ENCODE results near the gene GRB14. TPM values are rescaled to one million over a fixed set of nuclear protein-coding genes. Genes with fewer than 3 reads are reported as not detected.
A peak's percentile ranks its signal among the peaks of the same experiment; 100 is the strongest.
"Not testable (repeated sequence)": the region's sequence is repeated elsewhere in the genome, so short reads cannot be mapped to it uniquely, and the experiment has no call there.

Gene GRB14
- total RNA-seq, 2 donors from 2014 or later = not detected

DNA sequence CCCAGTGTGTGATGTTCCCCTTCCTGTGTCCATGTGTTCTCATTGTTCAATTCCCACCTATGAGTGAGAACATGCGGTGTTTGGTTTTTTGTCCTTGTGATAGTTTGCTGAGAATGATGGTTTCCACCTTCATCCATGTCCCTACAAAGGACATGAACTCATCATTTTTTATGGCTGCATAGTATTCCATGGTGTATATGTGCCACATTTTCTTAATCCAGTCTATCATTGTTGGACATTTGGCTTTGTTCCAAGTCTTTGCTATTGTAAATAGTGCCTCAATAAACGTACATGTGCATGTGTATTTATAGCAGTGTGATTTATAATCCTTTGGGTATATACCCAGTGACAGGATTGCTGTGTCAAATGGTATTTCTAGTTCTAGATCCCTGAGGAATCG, 7.0 kb upstream of the GRB14 start:
- not testable (repeated sequence) for H3K4me1 Mint-ChIP-seq; H3K27ac Mint-ChIP-seq; H3K4me3 Mint-ChIP-seq; H3K36me3 Mint-ChIP-seq (ENCODE audit: low read depth); H3K9me3 Mint-ChIP-seq; ATAC-seq (replicated peaks); H3K27me3 Mint-ChIP-seq

DNA sequence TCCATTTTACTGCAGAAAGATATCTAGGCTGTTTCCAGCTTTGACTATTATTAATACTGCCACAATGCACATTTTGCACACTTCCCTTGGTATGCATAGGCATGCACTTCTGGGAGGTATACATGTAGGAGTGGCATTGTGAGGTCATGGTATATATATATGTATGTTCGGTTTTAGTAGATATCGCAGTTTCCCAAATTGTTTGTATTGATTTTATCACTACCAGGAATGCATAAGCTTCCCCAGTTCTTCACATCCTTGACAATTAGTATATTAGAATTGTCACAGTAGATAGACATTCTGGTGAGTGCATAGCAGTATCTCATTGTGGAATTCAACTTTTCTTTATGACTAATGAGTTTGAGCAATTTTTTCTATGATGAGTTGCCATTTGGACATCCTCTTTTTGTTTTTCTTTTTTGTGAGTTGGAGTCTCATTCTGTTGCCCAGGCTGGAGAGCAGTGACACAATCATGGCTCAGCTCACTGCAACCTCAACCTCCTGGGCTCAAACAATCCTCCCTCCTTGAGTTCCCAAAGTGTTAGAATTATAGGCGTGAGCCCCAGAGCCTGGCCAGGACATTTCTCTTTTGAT, 4.2 kb upstream of the GRB14 start:
- no peak for ATAC-seq (replicated peaks)
- H3K27me3 Mint-ChIP-seq = peaks cover 9% of the 10 kb centered on the region
- H3K27ac Mint-ChIP-seq = no peak overlapping the region
- no peaks in the 10 kb centered on the region for H3K4me1 Mint-ChIP-seq
- no peak overlapping the region for H3K4me3 Mint-ChIP-seq
- no peaks in the 10 kb centered on the region for H3K36me3 Mint-ChIP-seq (ENCODE audit: low read depth)
- H3K9me3 Mint-ChIP-seq = peaks cover 3% of the 10 kb centered on the region

DNA sequence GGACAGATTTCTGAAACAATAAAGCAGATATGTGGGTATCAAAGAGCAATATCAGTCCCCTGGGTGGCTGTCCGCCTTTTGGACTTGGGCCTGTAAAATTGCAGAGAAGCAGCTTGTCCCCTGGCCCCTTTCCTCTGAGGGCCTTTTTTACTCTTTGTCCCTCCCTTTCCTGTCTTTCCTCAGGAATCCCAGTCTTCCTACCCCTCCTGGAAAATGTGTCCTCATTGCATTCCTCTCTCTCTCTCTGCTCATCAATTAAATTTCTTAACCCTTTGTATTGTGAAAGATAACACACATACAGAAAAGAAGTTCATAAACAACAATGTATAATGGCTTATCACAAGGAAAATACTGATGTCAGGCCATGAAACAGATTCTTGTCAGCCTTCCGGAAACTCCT, 3.0 kb upstream of the GRB14 start:
- Mint-ChIP-seq H3K27me3 (peaks cover 18% of the 10 kb centered on the region), H3K4me1 (no peaks in the 10 kb centered on the region), H3K27ac (no peak overlapping the region), H3K4me3 (no peak overlapping the region), H3K36me3 (ENCODE audit: low read depth) (no peaks in the 10 kb centered on the region), H3K9me3 (no peaks in the 10 kb centered on the region)
- no peak for ATAC-seq (replicated peaks)

DNA sequence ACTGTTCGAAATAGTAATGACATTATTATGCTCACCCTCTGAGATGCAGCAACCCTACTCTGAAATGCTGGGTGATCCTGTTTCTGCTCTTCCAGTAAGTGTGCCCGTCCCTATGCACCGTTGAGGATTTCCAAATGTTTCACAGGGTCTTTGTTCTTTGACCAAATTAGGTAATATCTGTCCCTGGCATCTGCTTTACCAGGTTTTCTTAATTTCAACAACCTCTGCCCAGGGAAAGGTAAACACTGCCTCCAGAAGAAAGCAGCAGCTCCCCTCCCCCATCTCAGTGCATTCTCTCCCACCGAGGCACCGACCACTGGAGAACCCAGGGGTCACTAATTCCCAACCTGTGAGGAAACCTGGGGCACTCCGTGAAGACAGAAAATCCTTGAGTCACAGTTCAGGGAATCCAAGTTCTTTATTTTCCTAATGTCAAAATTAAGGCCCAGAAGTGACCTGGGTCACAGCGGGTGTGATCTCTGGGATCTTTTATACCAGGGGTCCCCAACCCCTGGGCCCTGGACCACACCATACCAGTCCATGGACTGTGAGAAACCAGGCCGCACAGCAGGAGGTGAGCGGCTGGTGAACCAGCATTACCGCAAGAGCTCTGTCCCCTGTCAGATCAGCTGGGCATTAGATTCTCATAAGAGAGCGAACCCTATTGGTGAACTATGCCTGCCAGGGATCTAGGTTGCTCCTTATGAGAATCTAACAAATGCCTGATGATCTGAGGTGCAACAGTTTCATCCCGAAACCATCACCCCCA, 1.2 kb upstream of the GRB14 start:
- ATAC-seq (replicated peaks) = no peak
- Mint-ChIP-seq H3K9me3 (no peaks in the 10 kb centered on the region), H3K27me3 (peaks cover 27% of the 10 kb centered on the region), H3K4me1 (no peaks in the 10 kb centered on the region), H3K4me3 (peak overlapping the region; percentile 39), H3K27ac (no peak overlapping the region), H3K36me3 (ENCODE audit: low read depth) (no peaks in the 10 kb centered on the region)

DNA sequence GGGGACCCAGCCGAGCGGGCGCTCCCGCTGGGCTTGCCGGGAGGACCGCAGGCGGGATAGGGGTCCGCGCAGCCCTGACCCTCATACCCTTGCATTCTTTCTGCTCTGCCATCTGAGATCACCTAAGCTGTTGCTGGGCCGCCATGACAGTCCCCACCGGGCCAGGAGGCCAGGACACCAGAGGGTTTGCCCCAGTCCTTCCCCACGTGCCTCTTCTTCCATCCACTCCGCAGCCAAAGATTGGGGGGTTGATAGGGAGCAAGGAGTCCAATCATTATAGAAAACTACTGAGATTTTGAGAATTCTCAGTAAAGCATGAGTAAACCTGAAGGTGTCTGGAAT, 453 bp upstream of the GRB14 start:
- Mint-ChIP-seq H3K36me3 (ENCODE audit: low read depth) (no peaks in the 10 kb centered on the region), H3K27me3 (peaks cover 27% of the 10 kb centered on the region), H3K9me3 (no peaks in the 10 kb centered on the region), H3K27ac (no peak overlapping the region), H3K4me1 (no peaks in the 10 kb centered on the region), H3K4me3 (peak overlapping the region; percentile 39)
- no peak for ATAC-seq (replicated peaks)

DNA sequence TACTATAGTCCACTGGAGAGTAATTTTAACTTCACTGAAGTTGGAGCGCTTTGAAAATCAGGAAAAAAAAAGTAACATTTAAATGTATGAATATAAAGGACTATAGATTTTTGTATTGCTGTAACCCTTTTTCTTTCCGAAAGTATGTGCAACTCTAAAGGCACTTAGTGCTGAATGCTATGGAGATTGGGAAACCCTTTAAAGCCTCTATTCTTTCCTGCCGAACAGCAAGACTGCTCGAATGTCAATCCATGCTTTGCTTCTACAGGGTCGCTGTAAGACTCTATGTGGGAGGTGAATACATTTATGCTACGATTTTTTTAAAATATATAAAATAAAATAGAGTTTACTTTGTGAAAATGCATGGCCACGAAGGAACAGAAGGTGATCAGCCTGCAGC, 825 bp downstream of the GRB14 start:
- no peak for ATAC-seq (replicated peaks)
- Mint-ChIP-seq H3K27ac (no peak overlapping the region), H3K27me3 (peaks cover 27% of the 10 kb centered on the region), H3K4me3 (no peak overlapping the region), H3K4me1 (no peaks in the 10 kb centered on the region), H3K36me3 (ENCODE audit: low read depth) (no peaks in the 10 kb centered on the region), H3K9me3 (no peaks in the 10 kb centered on the region)

DNA sequence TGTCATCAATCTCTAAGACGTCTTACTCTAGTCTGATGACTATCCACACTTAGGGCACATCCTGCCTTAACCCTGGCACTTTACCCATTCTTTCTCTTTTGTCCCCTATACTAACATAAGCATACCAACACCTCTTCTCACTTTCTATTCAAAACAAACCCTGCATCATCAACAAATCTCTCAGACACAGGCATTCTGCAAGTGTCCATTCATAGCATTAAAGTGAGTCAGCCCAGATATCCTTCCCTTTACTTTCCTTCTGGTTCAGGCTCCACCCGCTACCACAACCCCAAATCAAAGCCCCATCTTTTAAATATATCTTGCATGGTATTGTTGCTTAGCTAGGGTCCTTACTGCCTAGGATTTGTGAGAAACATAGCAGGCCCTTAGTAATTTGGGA, 3.8 kb downstream of the GRB14 start:
- H3K4me1 Mint-ChIP-seq = no peaks in the 10 kb centered on the region

DNA sequence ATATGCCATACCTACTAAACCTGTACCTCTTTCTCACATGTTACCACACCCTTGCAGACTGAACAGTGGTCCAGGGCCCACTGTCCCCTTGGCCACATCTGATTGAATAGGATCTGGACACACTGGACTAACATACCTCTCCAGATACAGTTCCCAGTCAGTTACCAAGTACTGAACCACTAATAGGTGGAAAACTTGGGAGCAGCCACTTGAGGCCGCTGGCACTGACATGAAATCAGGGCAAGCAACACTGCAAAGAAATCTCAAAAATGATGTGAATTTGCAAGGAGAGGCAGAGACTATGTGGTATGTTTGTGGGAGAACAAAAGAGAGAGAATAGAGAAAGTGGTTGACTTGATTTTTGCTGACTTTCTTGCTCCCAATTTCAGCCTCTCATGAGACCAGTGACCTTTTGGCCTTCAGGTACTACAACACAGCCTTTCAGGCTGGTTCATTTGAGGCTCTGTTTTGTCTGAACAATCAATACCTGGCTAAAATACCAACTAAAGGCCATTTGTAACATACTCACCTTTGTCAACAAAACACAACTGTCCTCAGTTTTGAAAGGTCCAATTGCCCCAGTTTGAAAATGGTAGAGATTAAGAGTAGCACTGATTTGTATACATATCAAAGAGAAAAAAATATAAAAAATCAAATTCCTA, 7.8 kb downstream of the GRB14 start:
- Mint-ChIP-seq H3K9me3 (no peaks in the 10 kb centered on the region), H3K4me3 (no peak overlapping the region), H3K27me3 (peaks cover 3% of the 10 kb centered on the region), H3K36me3 (ENCODE audit: low read depth) (no peaks in the 10 kb centered on the region), H3K4me1 (no peaks in the 10 kb centered on the region), H3K27ac (no peak overlapping the region)
- no peak for ATAC-seq (replicated peaks)

More for the DNA sequence above, 3.8 kb downstream of the GRB14 start:
- Mint-ChIP-seq H3K36me3 (ENCODE audit: low read depth) (no peaks in the 10 kb centered on the region), H3K9me3 (no peaks in the 10 kb centered on the region), H3K27me3 (peaks cover 27% of the 10 kb centered on the region), H3K4me3 (no peak overlapping the region), H3K27ac (no peak overlapping the region)
- ATAC-seq (replicated peaks) = no peak

DNA sequence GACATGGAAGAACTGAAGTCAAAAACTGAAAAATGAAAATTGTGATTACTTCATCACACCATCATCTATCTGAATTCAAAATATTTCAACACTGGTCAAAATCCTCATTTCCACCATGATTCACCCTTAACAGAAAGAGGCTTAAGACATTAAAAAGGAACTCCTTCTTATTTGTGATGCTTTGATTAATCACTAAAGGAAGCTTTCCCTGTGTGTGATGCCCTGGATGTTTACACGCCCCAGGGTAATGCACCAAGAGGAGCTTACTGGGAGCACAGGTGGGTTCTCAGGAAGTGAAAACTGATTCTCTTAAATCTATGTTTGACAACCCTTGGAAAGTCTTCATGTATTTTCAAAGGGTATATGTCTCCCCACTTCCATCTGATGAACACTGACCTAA, 11.5 kb downstream of the GRB14 start:
- Mint-ChIP-seq H3K27ac (no peak overlapping the region), H3K36me3 (ENCODE audit: low read depth) (no peaks in the 10 kb centered on the region), H3K4me3 (no peak overlapping the region), H3K9me3 (no peaks in the 10 kb centered on the region), H3K27me3 (no peaks in the 10 kb centered on the region), H3K4me1 (no peaks in the 10 kb centered on the region)
- ATAC-seq (replicated peaks) = no peak

DNA sequence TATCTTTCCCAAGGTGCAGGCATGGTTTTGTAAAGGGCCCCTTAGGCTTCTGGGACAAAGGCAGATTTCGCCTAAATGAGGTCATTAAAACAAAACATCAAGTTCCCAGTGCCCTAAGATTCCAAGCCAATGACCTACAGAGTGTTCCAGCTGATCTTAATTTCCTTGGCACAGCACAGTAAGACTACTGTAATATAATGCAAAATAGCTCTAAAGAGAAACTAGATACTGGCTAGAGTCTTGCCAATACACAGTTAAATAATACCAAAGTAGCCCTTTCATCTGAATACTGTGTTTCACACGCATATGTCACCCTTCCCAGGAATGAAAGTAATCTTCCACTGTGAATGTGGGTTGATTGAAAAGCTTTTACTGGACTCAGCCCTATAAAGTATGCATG, 14.7 kb downstream of the GRB14 start:
- Mint-ChIP-seq H3K9me3 (no peaks in the 10 kb centered on the region), H3K4me1 (no peaks in the 10 kb centered on the region), H3K4me3 (no peak overlapping the region), H3K27ac (no peak overlapping the region), H3K36me3 (ENCODE audit: low read depth) (no peaks in the 10 kb centered on the region), H3K27me3 (peaks cover 6% of the 10 kb centered on the region)
- no peak for ATAC-seq (replicated peaks)

DNA sequence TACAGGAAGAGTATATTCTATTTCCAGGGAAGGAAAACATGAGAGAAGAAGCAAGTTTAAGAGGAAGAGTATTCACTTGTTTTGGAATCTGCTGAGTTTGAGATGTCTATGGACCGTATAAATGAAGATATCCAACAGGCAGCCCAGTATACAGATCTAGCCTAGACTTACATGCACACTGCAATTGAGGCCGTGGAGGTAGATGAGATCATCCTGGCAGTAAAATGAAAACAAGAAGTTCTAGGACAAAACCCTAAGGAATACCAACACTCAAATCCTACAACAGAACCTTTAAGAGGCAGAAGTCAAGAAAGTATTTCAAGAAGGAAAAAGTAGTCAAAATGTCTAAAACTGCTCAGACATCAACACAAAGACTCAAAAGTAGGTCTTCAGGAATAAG, 16.0 kb downstream of the GRB14 start:
- Mint-ChIP-seq H3K4me3 (no peak overlapping the region), H3K9me3 (no peaks in the 10 kb centered on the region), H3K27ac (no peak overlapping the region), H3K4me1 (no peaks in the 10 kb centered on the region), H3K27me3 (peaks cover 6% of the 10 kb centered on the region), H3K36me3 (ENCODE audit: low read depth) (no peaks in the 10 kb centered on the region)
- ATAC-seq (replicated peaks) = no peak

DNA sequence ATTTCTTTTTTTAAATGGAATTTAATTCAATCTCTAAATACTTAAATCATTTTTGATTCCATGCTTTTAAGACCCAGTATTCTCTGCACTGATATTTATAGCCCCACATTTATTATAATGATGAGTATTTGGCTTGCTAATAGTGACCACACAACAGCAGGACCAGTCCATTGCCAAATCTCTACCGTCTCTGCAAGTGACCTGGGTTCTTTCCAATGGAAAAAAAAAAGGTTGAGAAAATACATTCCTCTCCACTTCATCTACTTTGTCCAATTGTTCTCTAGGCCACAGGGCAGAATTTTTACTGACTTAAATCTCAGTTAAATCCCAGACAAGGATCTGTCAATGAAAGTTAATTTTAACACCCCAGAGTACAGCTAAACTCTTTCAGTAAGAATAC, 20.5 kb downstream of the GRB14 start:
- H3K27me3 Mint-ChIP-seq = peaks cover 6% of the 10 kb centered on the region
- no peaks in the 10 kb centered on the region for H3K36me3 Mint-ChIP-seq (ENCODE audit: low read depth)
- no peaks in the 10 kb centered on the region for H3K4me1 Mint-ChIP-seq

DNA sequence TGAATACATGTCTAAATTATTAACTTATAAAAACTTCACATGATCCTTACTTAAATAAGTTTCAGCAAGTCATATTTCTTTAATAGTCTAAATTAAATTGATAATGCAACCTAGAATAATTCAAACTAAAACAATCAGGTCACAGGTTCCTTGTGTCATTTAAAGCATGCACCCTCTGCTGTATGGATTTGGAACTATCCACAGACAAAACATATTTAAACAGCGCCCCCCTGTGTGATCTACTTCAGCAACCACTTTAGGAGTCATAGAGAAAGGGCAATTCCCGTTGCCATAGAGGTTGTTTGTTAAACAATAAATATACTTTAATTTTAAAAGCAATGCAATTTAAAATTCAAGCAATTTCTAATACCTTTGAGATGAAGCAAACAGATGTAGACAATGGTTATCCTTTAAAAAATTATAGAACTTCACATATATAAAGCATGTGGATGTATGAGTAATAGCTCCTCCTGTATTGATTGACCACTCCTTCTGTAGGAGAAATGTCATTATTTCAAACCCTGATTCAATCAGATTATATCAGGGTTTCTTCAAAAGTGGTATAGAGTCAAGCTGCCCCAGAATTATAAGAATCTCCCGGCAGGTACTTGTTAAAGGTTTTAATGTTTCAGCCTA, 21.2 kb downstream of the GRB14 start:
- no peak overlapping the region for H3K4me3 Mint-ChIP-seq
- peaks cover 3% of the 10 kb centered on the region for H3K9me3 Mint-ChIP-seq
- ATAC-seq (replicated peaks) = peak; percentile 32
- no peak overlapping the region for H3K27ac Mint-ChIP-seq
- peaks cover 6% of the 10 kb centered on the region for H3K27me3 Mint-ChIP-seq
- no peaks in the 10 kb centered on the region for H3K36me3 Mint-ChIP-seq (ENCODE audit: low read depth)
- no peaks in the 10 kb centered on the region for H3K4me1 Mint-ChIP-seq

More for the DNA sequence above, 20.5 kb downstream of the GRB14 start:
- no peak for ATAC-seq (replicated peaks)
- no peak overlapping the region for H3K4me3 Mint-ChIP-seq
- no peak overlapping the region for H3K27ac Mint-ChIP-seq
- H3K9me3 Mint-ChIP-seq = no peaks in the 10 kb centered on the region

DNA sequence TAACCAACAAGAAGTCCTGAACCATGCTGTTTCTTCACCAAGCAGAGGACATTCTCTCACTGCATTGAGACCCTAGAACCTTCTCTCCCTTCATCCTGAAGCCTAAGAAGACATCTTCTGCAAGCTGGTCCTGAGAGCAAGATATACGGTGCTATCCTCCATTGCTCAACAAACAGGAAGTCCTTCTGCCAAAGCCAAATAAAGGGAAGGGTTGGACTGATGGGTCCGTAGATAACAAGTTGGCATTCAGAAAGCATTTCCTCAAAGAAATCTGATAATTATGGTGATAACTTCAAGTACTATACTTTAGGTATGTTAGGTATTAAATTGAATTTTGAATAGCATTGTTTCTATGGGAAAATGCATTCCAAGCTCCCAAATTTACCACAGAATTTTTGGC, 23.3 kb downstream of the GRB14 start:
- no peak overlapping the region for H3K27ac Mint-ChIP-seq
- peaks cover 6% of the 10 kb centered on the region for H3K9me3 Mint-ChIP-seq

DNA sequence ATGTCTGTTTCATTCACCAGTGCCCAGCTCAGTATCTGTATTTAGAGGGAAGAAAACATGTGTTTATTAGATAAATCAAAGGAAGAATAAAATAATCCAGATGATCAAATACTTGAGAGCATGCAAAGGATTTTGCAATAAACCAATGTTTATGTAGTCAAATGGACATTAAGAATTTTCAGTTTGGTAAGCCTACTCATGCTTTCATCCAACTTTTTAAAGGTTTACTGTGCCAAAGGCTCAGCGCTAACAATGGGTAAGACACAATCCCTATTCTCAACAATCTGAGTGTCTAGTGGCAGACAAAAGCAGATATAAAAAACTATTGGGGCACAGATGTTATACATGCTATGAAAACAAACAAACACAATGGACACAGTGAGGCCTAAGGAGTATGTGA, 26.3 kb downstream of the GRB14 start:
- no peak overlapping the region for H3K27ac Mint-ChIP-seq
- H3K27me3 Mint-ChIP-seq = no peaks in the 10 kb centered on the region
- H3K9me3 Mint-ChIP-seq = peaks cover 12% of the 10 kb centered on the region

More for the DNA sequence above, 23.3 kb downstream of the GRB14 start:
- H3K4me1 Mint-ChIP-seq = no peaks in the 10 kb centered on the region
- H3K36me3 Mint-ChIP-seq (ENCODE audit: low read depth) = no peaks in the 10 kb centered on the region
- ATAC-seq (replicated peaks) = no peak
- H3K4me3 Mint-ChIP-seq = no peak overlapping the region
- H3K27me3 Mint-ChIP-seq = peaks cover 5% of the 10 kb centered on the region

More for the DNA sequence above, 26.3 kb downstream of the GRB14 start:
- no peaks in the 10 kb centered on the region for H3K36me3 Mint-ChIP-seq (ENCODE audit: low read depth)
- H3K4me3 Mint-ChIP-seq = no peak overlapping the region
- no peak for ATAC-seq (replicated peaks)
- H3K4me1 Mint-ChIP-seq = no peaks in the 10 kb centered on the region

All from activated T-helper 17 cell treated with anti-CD3 and anti-CD28 coated beads, Interleukin-2, amount 50 U/mL, for 72 hours (primary cell).